Stimulated activated naive CD4-positive, alpha-beta T cell treated with Interleukin-2 at 50 U/mL for 16 hours (primary cell): ENCODE data around the gene MEIS3.

Experiments
- DNase-seq: peaks from one replicate; lab custom pipeline; 2025; lab: John Stamatoyannopoulos, UW

Gene MEIS3

DNA sequence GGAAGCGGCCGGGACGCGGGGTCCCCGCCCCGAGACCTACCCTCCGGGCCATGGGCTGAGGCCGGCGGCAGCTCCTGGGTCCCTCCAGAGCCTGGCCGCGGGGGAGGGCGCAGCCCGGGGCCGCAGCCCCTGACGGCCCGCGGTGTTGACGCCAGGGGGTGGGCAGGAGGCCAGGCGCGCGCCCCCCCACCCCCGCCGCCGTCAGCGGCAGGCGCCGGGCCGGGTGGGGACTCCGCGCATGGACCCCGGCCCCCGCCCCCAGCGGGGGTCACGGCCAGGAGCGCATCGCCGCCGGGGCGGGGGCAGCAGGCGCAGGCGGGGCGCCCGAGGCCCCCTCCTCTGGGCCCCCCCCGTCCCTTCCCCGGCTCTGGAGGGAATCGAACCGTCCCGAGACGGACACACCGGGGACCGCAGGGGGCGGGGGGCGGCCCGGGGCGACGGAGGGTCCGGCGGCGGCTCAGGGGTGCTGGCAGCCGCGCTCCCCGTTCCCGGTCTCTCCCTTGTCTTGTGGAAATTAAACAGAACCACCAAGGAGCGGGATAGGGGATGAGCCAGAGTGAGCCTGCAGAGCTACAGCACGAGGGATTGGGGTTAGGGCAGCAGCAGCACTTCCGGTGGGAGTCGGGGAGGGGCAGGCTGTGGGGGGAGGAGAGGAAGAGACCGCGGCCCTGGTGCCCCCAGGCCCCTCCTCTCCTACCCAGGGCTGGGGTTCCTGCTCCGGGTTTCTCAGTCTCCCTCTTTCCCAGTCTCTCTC lies at the start of gene MEIS3:
MEIS3 (minus strand) TSS at position 498 of the 754 bp plus-strand sequence; CDS start at position 52, 446 bp downstream.
- DNase-seq, result no peak

GRCh38 chr19:47467914-47468313 lies 48.6 kb upstream of the MEIS3 start:
- DNase-seq, result no peak

DNA sequence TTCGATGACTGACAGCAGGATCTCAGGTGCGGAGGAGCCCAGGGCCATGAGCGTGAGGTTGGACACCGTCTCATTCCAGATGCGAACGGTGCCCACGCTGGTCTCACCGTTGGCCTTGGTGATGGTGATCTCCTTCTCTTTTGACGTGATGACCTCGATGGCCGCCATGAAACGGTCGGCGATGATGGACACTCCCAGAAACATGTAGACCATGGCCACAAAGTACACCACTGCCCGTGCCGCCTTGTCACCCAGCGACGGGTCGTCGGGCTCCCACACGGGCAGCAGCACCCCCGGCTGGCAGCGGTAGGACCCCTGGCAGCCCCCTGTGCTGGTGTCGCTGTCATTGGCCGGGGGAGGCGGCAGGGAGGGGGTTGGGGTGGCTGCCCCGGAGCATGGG lies 46.6 kb upstream of the MEIS3 start:
- DNase-seq, result no peak

- no peak for DNase-seq
Measured at GRCh38 chr19:47464675-47465419, 45.5 kb upstream of the MEIS3 start.

DNA sequence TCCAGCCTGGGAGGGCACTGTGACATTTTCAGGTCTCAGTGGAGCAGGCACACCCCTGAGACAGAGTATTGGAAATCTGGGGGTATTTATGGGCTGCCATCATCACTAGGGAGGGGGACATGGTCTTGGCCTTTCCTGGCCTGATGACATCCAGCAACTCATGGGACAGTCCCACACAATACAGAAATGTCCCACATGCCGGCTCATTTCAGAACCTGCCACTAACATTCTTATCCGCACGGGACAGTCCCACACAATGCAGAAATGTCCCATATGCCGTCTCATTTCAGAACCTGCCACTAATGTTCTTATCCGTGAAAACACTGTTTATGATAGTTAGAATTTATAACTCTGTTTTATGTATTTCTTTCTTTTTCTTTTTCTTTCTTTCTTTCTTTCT lies 42.5 kb upstream of the MEIS3 start:
- DNase-seq, result no peak

DNA sequence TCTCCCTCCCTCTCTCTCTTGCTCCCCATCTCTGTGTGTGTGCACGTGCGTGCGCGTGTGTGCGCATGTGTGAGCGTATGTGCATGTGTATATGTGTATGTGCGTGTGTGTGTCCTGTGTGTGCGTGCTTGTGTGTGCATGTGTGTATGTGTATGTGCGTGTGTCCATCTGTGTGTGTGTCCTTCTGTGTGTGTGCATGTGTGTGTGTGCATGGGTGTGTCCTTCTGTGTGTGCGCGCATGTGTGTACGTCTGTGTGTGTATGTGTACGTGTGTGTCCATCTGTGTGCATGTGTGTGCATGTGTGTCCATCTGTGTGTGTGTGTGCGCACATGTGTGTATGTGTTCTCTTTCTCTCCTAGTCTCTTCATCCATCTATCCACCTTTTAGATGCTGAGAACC lies 40.1 kb upstream of the MEIS3 start:
- no peak for DNase-seq

- DNase-seq, result no peak
Measured at GRCh38 chr19:47458672-47459071, 39.3 kb upstream of the MEIS3 start.

GRCh38 chr19:47456721-47457474 lies 37.6 kb upstream of the MEIS3 start:
- DNase-seq, result no peak

GRCh38 chr19:47450478-47450877 lies 31.2 kb upstream of the MEIS3 start:
- DNase-seq, result no peak

- no peak for DNase-seq
Measured at GRCh38 chr19:47448360-47448727, 29.0 kb upstream of the MEIS3 start.

GRCh38 chr19:47447470-47448359 lies 28.4 kb upstream of the MEIS3 start:
- DNase-seq, result peak; percentile 47

GRCh38 chr19:47446534-47447469 lies 27.5 kb upstream of the MEIS3 start:
- DNase-seq, result no peak

DNA sequence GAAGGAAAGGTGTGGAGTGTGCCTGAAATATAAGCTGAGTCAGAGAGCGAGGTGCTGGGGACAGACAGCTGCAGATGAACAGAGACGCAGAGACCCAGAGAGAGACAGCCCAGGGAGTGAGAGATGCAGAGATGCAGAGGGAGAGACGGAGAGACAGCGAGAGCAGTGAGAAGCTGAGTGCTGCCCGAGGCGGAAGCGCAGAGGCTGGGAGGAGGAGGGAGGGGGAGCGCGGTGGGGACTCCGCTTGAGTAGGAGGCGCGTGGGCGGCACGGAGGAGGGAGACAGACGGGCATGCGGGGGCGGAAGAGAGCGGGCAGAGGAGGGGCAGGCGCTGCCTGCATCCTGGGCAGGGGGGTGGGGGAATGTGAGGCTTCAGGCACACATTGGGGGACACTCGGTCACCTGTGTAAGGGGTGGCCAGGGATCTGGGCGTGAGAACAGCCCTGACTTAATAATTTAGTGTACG lies 26.6 kb upstream of the MEIS3 start:
- DNase-seq, result peak; percentile 50

DNA sequence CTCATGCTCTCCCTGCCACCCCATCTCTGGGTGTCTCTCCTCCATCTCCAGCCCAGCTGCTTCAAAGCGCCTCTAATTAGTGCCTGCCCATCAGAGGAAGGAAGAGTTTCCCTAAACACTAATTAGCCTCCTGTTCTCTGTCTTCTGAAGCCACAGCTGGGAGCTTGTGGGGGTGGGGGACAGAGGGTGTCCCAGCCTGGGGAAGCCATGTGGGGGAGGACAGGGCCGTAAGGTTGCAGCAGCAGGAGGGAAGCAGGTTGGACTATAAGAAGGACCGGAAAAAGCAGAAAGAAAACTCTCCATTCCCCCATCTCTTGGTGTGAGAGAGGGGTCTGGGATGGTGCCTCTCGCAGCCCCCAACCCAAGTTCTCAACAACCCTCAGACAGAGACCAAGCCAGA lies 26.2 kb upstream of the MEIS3 start:
- DNase-seq, result no peak

GRCh38 chr19:47444388-47444821 lies 25.1 kb upstream of the MEIS3 start:
- no peak for DNase-seq

GRCh38 chr19:47443331-47443730 lies 24.0 kb upstream of the MEIS3 start:
- DNase-seq, result no peak

- DNase-seq, result no peak
Measured at GRCh38 chr19:47438793-47439220, 19.5 kb upstream of the MEIS3 start.

- no peak for DNase-seq
Measured at GRCh38 chr19:47437500-47437899, 18.2 kb upstream of the MEIS3 start.

DNA sequence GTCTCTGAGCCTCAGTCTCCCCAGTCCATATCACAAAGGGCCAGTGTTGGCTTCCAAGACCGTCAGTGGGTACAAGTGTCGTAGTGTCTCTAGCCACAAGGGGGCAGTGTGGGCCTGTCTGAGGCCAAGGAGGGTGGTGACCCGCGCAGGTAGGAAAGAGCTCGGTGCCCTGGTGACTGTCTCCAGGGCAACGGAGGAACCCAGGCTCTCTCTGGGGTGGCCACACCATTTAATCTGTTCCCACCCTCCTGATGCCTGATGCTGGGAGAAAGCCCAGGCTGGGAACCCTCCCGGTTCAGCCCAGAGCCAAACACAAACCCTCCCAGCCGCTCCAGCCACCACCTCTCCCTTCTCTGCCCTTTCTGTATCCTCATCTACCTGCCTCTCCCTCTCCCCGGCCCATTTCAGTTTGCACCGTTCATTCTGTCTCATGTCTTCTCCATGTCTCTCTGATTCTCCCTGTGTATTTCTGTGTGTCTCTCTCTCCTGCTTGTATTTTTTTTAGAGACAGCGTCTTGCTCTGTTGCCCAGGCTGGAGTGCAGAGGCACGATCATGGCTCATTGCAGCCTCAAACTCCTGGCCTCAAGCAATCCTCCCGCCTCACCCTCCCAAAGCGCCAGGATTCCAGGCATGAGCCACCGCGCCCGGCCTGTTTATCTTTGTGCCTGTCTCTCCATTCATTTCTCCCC lies 17.5 kb upstream of the MEIS3 start:
- peak; percentile 67 for DNase-seq
